HG02610 (cell line): ENCODE measurements around the gene CHD9.
"Not testable (repeated sequence)": the region's sequence is repeated elsewhere in the genome, so short reads cannot be mapped to it uniquely, and the experiment has no call there.

Experiments used
- ATAC-seq: cut with Tn5 transposase; IDR thresholded peaks from one replicate; pipeline ENCODE4 v1.9.1; 2021; ENCODE audit warnings: mild to moderate bottlenecking, moderate library complexity; ENCODE audit not compliant: unreplicated experiment

The CHD9 gene

DNA sequence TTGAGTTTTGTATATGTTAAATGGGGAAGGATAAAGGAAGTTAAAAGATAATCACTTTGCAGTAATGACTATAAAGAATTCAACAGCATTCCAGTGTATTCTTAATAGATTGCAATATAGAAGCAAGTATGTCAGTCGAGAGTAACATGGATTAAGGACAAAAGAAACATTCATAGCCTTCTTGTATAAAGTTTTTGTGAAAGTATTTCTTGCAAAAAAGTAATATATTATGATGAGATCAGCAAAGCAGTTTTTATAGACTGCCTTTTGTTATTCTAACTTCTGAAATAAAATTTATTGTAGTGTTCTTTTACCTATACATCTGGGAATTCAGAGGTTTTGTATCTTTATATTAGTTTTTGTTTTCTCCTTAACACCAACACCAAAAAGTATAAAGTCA is 194.5 kb downstream of the CHD9 start:
- ATAC-seq = no peak

DNA sequence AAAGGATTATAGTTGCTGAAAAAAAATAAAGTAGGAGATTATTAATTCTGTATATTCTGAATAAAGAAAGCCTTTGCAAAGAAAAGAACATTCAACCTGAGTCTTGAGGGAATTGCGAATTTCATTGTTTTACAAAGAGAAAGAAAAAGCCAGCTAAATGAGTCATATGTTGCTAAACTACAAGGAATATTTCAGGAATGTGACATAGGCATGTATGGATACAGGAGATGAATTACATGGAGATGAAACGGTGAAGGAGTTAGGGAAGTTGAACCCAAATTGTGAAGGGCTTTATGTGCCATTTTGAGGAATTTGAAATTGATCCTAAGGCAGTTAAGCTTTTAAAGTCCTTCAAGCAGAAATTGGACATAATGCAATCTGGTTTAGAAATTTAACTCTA is 202.2 kb downstream of the CHD9 start:
- no peak for ATAC-seq

DNA sequence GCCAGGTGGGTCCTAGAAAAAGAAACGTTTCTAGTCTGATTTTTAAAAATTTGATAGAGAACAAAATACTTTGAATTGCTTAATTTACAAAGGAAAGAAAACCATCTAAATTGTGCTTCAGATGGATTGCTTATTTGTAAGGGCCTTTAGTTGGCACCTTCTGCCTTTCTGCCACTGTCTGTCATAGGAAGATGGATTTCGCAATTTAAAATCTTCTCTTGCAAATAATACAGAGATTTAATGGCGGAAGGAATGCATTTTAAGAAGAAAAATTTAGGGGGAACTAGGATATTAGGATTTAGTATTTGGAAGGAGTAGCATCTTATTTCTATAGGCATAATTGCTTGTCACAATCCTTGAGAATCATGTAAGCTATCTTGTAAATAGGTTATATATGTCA is 204.0 kb downstream of the CHD9 start:
- ATAC-seq = no peak

DNA sequence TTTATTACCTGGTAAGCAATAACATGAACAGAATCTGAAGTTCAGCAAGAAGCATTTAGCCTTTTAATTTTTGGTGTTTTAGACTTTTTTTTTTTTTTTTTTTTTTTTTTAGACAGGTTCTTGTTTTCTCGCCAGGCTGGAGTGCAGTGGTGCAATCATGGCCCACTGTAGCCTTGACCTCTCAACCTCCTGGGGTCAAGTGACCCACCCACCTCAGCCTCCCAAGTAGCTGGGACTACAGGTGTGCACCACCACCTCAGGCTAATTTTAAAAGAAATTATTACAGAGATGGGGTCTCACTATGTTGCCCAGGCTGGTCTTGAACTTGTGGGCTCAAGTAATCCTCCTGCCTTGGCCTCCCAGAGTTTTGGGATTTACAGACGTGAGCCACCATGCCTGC is 206.5 kb downstream of the CHD9 start:
- no peak for ATAC-seq

DNA sequence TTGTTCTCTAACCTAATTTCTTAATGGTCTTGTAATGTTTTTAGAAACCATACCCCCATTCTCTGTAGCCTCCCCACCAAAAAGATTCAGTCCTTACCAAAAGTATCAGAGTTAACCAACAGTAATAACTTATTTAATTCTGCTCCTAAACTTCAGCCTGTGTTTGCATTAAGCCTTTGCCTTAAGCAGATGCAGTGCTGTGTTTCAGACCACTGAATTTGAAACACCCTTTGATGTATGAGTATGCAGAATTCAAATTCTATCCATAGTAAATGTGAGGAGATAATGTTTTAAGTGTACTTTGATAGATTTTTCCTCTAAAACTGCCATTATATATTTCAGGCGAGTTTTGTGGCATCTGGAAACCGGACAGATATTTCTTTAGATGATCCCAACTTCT is 207.9 kb downstream of the CHD9 start:
- ATAC-seq = no peak

DNA sequence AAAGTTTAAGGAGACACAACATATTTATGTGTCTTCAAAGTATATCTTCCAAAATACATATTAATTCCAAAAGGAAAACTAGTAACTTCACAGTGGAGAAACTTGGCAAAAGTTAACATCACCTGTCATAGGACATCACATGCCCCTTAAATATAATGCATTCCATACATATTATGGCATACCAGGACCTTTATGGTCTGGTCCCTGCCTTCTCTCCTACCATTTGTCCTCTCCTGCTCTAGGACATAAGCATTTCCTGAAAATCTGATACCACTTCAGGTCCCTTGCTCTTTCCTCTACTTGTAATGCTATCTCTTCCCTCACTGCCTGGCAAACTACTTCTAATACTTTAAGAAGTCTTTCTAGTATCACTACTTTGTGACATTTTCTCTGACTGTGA is 211.4 kb downstream of the CHD9 start:
- no peak for ATAC-seq

DNA sequence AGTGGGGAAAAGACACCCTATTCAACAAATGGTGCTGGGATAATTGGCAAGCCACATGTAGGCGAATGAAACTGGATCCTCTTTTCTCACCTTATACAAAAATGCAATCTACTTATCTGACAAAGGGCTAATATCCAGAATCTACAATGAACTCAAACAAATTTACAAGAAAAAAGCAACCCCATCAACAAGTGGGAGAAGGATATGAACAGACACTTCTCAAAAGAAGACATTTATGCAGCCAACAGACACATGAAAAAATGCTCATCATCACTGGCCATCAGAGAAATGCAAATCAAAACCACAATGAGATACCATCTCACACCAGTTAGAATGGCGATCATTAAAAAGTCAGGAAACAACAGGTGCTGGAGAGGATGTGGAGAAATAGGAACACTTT is 223.7 kb downstream of the CHD9 start:
- ATAC-seq = not testable (repeated sequence)

DNA sequence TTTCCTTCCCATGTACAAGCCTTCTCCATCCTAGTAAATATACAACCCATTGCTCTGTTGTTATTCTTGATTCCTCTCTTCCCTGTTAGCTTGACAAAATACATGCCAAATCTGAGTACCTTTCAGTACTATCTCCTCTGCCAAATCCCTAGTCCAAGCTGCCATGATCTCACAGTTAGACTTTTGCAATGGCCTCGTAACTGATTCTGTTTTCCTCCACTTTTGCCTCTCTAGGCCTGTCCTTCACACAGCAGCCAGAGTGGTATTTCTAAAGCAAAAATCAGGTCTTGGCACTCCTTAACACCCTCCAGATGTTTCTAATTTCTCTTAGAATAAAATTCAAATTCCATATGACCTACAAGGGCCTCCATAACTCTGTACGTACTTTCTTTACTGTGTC is 226.5 kb downstream of the CHD9 start:
- ATAC-seq = no peak

DNA sequence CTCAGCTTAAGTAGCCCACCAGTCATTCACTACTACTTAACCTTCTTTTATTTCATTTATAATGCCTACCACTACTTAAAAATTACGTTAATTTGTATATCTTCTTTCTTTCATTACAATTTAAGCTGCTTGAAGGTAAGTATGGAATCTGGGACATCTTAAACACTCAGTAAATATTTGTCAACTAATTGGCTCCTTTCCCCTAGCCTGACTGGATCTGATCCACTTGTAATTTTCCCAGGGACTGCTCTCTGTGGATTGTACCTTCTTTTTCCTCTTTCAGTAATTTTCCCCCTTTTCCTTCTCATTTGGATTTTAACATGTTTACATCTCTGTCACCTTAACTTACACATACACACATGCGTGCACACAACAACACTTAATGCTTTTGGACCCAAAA is 227.1 kb downstream of the CHD9 start:
- ATAC-seq = no peak

DNA sequence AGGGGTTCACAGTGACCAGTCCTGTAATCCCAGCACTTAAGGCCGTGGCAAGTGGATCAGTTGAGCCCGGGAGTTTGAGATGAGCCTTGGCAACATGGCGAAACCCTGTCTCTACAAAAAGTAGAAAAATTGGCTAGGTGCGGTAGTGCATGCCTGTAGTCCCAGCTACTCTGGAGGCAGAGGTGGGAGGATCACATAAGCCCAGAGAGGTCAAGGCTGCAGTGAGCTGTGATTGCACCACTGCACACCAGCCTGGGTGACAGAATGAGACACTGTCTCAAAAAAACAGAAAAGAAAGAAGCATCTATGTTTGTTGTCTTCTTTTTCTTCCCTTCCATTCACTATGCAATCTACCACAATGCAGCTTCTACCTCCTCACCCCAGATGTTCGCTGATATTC is 227.5 kb downstream of the CHD9 start:
- no peak for ATAC-seq

DNA sequence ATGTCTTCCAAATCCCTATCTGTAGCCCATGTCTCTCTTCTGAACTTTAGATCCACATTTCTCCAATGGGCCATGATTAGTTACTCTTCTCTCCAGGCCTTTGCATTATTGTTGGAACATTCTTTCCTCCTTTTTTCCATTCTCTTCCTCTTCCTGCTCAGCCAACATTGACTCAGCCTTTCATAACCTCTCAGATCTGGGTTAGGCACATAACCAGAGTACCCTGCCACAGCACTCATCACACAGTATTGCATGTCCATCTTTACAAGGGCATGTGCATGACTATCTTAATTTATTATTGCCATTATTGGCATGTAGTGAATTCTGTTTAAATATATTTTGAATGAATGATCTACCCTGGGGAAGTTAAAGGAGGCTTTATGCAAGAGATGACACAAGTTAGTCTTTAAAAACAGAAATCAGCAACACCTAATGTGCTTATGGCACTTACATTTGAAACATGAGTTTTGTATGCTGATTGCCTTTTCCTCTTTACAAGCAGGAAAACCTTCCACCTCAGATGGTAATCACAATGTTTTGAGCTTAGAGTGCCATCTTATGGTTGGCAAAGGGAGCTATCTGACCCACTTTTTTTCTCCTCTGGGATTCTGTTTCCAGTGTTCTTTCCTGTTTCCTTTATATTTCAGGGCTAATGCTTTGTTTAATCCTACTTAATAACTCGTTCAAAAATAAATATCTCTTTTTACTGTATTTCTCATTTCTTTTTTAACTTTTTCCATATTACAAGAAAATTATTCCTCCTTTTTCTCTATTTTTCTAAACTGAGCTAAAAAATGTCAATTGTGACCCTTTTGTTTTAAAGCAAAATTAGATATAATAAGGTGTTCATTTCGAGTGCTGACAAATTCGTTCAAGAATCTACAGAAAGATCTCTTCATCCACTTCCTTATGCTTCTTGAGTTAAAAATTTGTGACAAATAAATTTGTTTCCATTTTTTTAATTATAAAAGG is 228.5 kb downstream of the CHD9 start:
- ATAC-seq = no peak

DNA sequence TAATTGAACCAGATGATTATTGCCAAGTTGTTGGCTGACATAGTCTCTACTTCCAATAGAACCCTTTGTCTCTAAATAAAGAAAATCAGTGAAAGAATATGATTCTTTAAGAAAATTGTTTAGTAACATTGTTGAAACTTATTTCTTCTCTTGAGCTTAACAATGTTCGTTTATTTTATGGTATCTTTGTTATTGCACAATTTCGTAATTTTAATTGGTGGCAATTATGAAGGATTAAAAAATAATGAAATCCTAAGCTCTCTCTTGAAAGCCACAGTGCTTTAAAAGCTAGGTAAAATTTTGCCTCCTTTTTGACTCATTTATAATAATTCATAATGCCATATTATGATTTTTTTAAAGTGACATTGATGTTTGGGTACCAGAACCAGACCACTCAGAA is 230.4 kb downstream of the CHD9 start:
- ATAC-seq = no peak

DNA sequence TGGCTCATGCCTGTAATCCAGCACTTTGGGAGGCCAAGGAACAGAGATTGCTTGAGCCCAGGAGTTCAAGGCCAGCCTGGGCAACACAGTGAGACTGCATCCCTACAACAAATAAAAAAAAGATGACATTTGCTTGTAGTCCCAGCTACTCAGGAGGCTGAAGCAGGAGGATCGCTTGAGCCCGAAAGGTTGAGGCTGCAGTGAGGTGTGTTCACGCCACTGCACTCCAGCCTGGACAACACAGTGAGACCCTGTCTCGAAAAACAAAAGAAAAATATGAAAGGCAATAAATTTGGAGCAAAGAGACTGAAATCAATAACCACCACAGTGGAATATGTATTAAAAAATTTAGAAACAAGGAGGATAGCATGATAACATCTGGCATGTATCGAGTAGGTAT is 235.7 kb downstream of the CHD9 start:
- ATAC-seq = no peak

DNA sequence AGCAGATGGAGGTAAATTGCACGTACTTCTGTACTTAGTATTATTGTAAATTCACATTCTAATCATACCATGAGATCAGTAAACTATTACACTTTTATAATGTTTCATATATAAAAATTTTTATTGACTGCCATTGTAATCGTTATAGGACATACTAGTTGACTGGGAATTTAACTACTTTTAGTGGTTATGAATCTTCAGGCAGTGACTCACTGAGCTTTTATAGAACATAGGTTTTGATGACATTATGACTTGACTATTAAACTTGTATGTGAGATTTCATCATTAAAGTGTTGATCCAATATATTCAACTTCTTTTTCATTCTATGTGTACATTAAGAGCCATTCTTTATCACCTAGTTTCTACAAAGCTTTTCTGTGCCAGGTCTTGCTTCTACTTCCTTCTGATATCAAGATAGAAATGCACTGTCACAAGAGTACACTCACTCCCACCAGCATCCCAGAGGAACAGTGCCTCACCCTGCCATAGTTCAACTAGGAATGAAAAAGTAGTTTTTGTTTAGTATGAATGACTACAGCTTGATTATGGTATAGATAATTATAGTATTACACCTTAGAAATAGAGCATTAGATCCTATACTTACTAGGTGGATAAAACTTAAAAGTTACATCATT is 237.1 kb downstream of the CHD9 start:
- no peak for ATAC-seq

DNA sequence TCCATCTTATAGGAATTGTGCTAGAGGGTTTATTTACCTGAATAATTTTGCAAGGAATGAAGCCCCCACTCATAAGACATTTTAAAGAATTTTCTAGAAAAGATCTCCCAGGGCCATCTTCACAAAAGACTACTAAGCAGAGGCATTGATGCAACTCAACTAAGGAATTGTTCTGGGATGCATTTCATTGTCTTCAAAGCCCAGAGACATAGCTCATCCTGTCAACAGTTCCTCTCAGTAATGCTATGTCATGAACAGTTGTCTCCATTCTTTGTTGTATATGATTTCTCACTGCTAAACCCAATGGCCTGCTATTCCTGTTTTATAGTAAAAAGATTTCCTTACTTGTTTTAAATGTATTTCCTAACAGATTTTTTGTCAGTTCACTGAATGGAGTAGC is 242.7 kb downstream of the CHD9 start:
- ATAC-seq = no peak

DNA sequence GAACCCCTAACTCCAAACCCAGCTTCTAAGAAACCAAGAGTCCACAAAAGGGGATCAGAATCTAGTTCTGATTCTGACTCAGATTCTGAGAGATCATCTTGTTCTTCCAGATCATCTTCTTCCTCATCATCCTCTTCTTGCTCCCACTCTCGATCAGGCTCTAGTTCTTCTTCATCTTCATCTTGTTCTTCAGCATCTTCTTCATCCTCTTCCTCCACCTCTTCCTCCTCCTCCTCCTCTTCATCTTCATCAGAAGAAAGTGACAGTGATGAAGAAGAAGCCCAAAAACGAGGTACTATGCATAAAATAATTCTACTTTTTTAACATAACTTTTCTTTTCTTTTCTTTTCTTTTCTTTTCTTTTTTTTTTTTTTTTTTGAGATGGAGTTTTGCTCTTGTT is 249.5 kb downstream of the CHD9 start:
- no peak for ATAC-seq

DNA sequence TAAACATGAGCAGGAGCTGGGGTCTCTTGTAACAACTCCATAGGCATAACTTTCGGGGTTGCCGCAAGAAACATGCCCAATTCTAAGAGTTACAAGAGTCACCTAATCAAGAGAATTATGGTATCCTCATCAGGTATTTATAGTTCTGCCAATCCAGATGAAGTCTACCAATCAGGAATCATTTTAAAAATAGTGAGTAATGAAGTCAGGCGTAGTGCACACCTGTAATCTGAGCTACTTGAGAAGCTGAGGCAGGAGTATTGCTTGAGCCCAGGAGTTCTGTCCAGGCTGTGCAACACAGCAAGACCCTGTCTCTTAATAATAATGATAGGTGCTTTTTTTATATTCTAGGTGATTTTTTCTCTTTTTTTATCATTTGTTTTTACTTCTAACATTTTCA is 251.0 kb downstream of the CHD9 start:
- ATAC-seq = no peak

DNA sequence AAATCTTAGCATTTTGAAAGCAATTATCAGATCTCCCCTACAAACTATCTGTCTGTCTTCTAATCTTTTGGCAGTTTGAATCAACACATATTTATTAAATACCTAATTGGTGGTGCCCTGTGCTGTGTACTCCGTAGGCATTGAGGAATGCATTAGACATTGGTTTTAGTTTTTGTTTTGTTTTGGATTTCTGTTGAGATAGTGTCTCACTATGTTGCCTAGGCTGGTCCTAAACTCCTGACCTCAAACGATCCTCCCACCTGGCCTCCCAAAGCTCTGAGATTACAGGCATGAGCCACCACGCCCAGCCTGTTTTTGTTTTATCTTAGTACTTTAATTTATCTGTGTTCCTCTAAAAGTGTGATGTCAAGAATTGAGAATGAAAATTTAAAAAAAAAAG is 254.7 kb downstream of the CHD9 start:
- ATAC-seq = no peak

DNA sequence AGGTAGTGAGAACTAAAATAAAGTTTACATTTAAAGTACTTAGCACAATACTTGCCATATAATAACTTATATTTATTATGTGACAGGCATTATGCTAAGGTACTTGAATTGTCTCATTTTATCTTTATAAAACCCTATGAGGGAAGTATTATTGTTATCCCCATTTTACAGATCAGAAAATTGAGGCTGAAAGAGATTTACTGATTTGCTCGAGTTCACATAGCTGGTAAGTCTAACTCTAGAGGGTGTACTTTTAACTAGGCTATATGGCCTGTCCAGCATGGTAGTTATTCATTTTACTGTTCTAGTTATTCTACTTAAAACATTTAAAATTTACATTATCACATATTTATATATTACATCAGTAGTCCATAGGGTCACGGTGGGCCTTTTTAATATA is 266.2 kb downstream of the CHD9 start:
- ATAC-seq = no peak

DNA sequence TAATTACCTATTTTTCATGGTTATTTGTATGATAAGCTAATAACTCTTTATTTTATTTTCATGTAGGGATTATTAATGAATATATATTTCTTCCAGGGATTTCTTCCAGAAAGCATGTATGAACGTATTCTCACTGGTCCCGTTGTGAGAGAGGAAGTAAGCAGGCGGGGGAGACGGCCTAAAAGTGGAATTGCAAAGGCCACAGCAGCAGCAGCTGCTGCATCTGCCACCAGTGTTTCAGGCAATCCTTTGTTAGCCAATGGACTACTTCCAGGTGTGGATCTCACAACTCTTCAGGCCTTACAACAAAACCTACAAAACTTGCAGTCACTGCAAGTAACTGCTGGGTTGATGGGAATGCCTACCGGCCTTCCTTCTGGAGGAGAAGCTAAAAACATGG is 269.1 kb downstream of the CHD9 start:
- no peak for ATAC-seq

DNA sequence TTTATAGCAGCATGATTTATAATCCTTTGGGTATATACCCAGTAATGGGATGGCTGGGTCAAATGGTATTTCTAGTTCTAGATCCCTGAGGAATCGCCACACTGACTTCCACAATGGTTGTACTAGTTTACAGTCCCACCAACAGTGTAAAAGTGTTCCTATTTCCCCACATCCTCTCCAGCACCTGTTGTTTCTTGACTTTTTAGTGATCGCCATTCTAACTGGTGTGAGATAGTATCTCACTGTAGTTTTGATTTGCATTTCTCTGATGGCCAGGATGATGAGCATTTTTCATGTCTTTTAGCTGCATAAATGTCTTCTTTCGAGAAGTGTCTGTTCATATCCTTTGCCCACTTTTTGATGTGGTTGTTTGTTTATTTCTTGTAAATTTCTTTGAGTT is 276.2 kb downstream of the CHD9 start:
- ATAC-seq = not testable (repeated sequence)

DNA sequence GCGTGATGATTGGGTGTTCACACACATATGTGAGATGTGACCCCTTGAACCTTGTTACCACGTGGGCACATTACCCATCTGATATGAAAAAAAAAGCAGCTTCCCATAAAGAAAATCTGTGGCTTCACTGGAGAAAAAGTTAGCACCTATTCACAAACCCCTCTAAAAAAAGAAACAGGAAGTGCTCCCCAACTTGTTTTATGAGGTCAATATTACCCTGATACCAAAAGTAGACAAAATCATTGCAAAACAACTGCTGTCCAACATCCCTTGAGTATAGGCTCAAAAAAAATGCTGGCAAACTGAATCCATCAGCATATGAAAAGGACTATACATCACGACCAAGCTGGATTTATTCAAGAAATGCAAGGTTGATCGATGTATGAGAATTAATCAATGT is 279.8 kb downstream of the CHD9 start:
- ATAC-seq = no peak
